K562 (cell line): ENCODE data around the gene GPR108. TPM values are rescaled to one million over a fixed set of nuclear protein-coding genes. Genes with fewer than 3 reads are reported as not detected.

Experiments
- ARID2 ChIP-seq: fragments of 450-650 bp; IDR thresholded peaks from 2 replicates; pipeline ENCODE4 v1.6.1; 2017; ENCODE audit warnings: antibody characterized with exemption, mild to moderate bottlenecking
- CC2D1A ChIP-seq: fragments of 450-650 bp; IDR thresholded peaks from 2 replicates; pipeline ENCODE4 v1.6.1; 2017; ENCODE audit warnings: mild to moderate bottlenecking
- CHD4 ChIP-seq: fragments of 200-600 bp; sonication (generic); IDR thresholded peaks from 3 replicates; pipeline ENCODE4 v1.6.1; 2012; ENCODE audit warnings: low read depth, mild to moderate bottlenecking, mixed read lengths, low read length, inconsistent platforms; ENCODE audit not compliant: insufficient read depth, insufficient replicate concordance, poor library complexity, severe bottlenecking
- EGR1 ChIP-seq: fragments of 450-650 bp; conservative IDR thresholded peaks from 2 replicates; pipeline ENCODE4 v1.6.1; 2017; ENCODE audit warnings: mild to moderate bottlenecking
- ETV6 ChIP-seq, 3 experiments: fragments of 150-350 bp in 1 of 3; sonication (generic) in 1 of 3; formaldehyde crosslinking in 1 of 3; IDR thresholded peaks; 2 replicates each; pipeline versions ENCODE4 v1.6.1 to v1.8.0; 2014 to 2022; ENCODE audit warnings: borderline replicate concordance in 2 of 3, low read depth in 2 of 3, antibody characterized with exemption in 1 of 3, low read length in 1 of 3, mild to moderate bottlenecking in 1 of 3, missing genetic modification reagents in 1 of 3
- FOXJ3 ChIP-seq: sonication (generic); formaldehyde crosslinking; IDR thresholded peaks from 2 replicates; pipeline ENCODE4 v1.4.0; 2020; ENCODE audit warnings: mild to moderate bottlenecking, missing genetic modification reagents
- FOXK1 ChIP-seq: sonication (generic); formaldehyde crosslinking; IDR thresholded peaks from 2 replicates; pipeline ENCODE4 v1.8.0; 2022; ENCODE audit warnings: missing genetic modification reagents, mild to moderate bottlenecking, borderline replicate concordance
- GABPA ChIP-seq: fragments of 200-800 bp; sonication (Bioruptor generic); conservative IDR thresholded peaks from 2 replicates; pipeline ENCODE4 v1.6.1; 2016; ENCODE audit warnings: low read depth, missing genetic modification characterization, missing compliant biosample characterization
- ILK ChIP-seq: fragments of 450-650 bp; IDR thresholded peaks from 2 replicates; pipeline ENCODE4 v1.6.1; 2016; ENCODE audit warnings: missing genetic modification characterization, low read depth, mild to moderate bottlenecking, missing compliant biosample characterization, moderate library complexity, borderline replicate concordance
- IRF9 ChIP-seq: fragments of 450-650 bp; IDR thresholded peaks from 2 replicates; pipeline ENCODE4 v1.6.1; 2016; ENCODE audit warnings: missing biosample characterization, missing genetic modification characterization
- JUN ChIP-seq, 2 experiments: sonication (generic) in 1 of 2; formaldehyde crosslinking in 1 of 2; IDR thresholded peaks; 2 replicates each; pipeline versions ENCODE4 v1.6.1 to v1.8.0; 2012 to 2022; ENCODE audit warnings: borderline replicate concordance in 2 of 2, mild to moderate bottlenecking in 2 of 2, improper control_type of control experiment in 1 of 2, low read depth in 1 of 2, low read length in 1 of 2, missing genetic modification reagents in 1 of 2
- MYNN ChIP-seq, 2 experiments: sonication (generic); formaldehyde crosslinking in 1 of 2; IDR thresholded peaks; 2 replicates each; pipeline versions ENCODE4 v1.5.0 to v1.6.1; 2016 to 2020; ENCODE audit warnings: antibody characterized with exemption in 1 of 2, missing genetic modification reagents in 1 of 2
- NFIX ChIP-seq: fragments of 250-450 bp; sonication (Bioruptor Pico); IDR thresholded peaks from 2 replicates; pipeline ENCODE4 v1.4.0; 2020; ENCODE audit warnings: low read depth, mild to moderate bottlenecking, moderate library complexity
- NR4A1 ChIP-seq, 2 experiments: fragments of 250-450 bp in 1 of 2; fragments of 450-650 bp in 1 of 2; sonication (Bioruptor Pico) in 1 of 2; IDR thresholded peaks; 2 replicates each; pipeline versions ENCODE4 v1.4.0 to v1.6.1; 2016 to 2020; ENCODE audit warnings: mild to moderate bottlenecking in 2 of 2, missing compliant biosample characterization in 1 of 2, missing genetic modification characterization in 1 of 2, moderate library complexity in 1 of 2
- PCBP1 ChIP-seq: fragments of 200-400 bp; formaldehyde crosslinking; IDR thresholded peaks from 2 replicates; pipeline ENCODE4 v1.6.1; 2018; ENCODE audit warnings: mild to moderate bottlenecking, low read depth, low read length; ENCODE audit not compliant: poor library complexity, severe bottlenecking
- RBM17 ChIP-seq: fragments of 200-400 bp; formaldehyde crosslinking; IDR thresholded peaks from 2 replicates; pipeline ENCODE4 v1.6.1; 2017; ENCODE audit warnings: low read depth, mild to moderate bottlenecking, low read length, borderline replicate concordance
- RBM22 ChIP-seq: fragments of 200-400 bp; formaldehyde crosslinking; IDR thresholded peaks from 2 replicates; pipeline ENCODE4 v1.6.1; 2018; ENCODE audit warnings: low read length, low read depth; ENCODE audit not compliant: poor library complexity, severe bottlenecking
- SIN3A ChIP-seq, 2 experiments: fragments of 150-350 bp in 1 of 2; IDR thresholded peaks; 2 replicates each; pipeline ENCODE4 v1.6.1; 2011 to 2016; ENCODE audit warnings: borderline replicate concordance in 2 of 2, low read depth in 2 of 2, low read length in 2 of 2, mild to moderate bottlenecking in 2 of 2, moderate library complexity in 2 of 2; ENCODE audit not compliant: control insufficient read depth in 1 of 2
- TAF15 ChIP-seq: fragments of 200-400 bp; formaldehyde crosslinking; IDR thresholded peaks from 2 replicates; pipeline ENCODE4 v1.6.1; 2017; ENCODE audit warnings: mild to moderate bottlenecking, low read depth, low read length, moderate library complexity
- TARDBP ChIP-seq: fragments of 450-650 bp; IDR thresholded peaks from 2 replicates; pipeline ENCODE4 v1.6.1; 2016
- YBX1 ChIP-seq: fragments of 450-650 bp; IDR thresholded peaks from 2 replicates; pipeline ENCODE4 v1.7.1; 2016; ENCODE audit warnings: mild to moderate bottlenecking
- ZC3H4 ChIP-seq: sonication (generic); formaldehyde crosslinking; IDR thresholded peaks from 2 replicates; pipeline ENCODE4 v1.9.0; 2021; ENCODE audit warnings: missing genetic modification reagents, borderline replicate concordance
- ZNF324 ChIP-seq: fragments of 250-450 bp; sonication (Bioruptor Pico); IDR thresholded peaks from 2 replicates; pipeline ENCODE4 v1.4.0; 2020; ENCODE audit warnings: mild to moderate bottlenecking
- ZNF583 ChIP-seq: fragments of 250-450 bp; sonication (Bioruptor Pico); IDR thresholded peaks from 2 replicates; pipeline ENCODE4 v1.4.0; 2020
- ZNF644 ChIP-seq: fragments of 200-800 bp; sonication (Bioruptor generic); IDR thresholded peaks from 2 replicates; pipeline ENCODE4 v1.6.1; 2016; ENCODE audit warnings: low read depth, missing genetic modification characterization, missing compliant biosample characterization
- polyA plus RNA-seq, 8 experiments: library from polyadenylated mRNA; depleted of rRNA in 4 of 8; stranded (reverse) in 5 of 8; unstranded in 3 of 8; fragments of >200 nt; fragmentation: Nextera tagmentation in 2 of 8; fragmentation: Illumina TruSeq in 1 of 8; extraction: Ambion mirVana in 2 of 8; extraction: Trizol in 1 of 8; gene quantifications; 2 replicates each; pipeline versions ENCODE4 v1.2.1 to v1.2.3, GENCODE V29; 2011 to 2014; ENCODE audit warnings: inconsistent platforms in 1 of 8, missing spikeins in 1 of 8
- total RNA-seq, 7 experiments: library from RNA; depleted of rRNA in 6 of 7; stranded (reverse); fragments of >200 nt in 6 of 7; fragmentation: Illumina TruSeq in 2 of 7; extraction: Trizol in 2 of 7; gene quantifications; 2 replicates each; pipeline versions ENCODE4 v1.2.1 to v1.2.3, GENCODE V29; 2011 to 2021; ENCODE audit warnings: low replicate concordance in 1 of 7

The GPR108 gene
- total and polyA plus RNA-seq, 9 of the 15 experiments (the other 6 are each of a cell fraction or from before 2014, with no cell fraction given), result 2.4 to 33.2 (median 24.4) TPM

GRCh38 chr19:6739883-6740588 is 2.7 kb upstream of the GPR108 start (continued):
- TF ChIP-seq JUN (IDR thresholded peaks at IDR 0.05; ENCODE audit: borderline replicate concordance, low read depth, low read length) (no peak), JUN (CRISPR knock-in tag; IDR thresholded peaks at IDR 0.05; ENCODE audit: borderline replicate concordance) (no peak), ZNF644 (tag) (no peak), TARDBP (no peak), TAF15 (no peak), CHD4 (no peak), ILK (tag) (no peak), MYNN (IDR thresholded peaks at IDR 0.05) (no peak), MYNN (CRISPR knock-in tag; IDR thresholded peaks at IDR 0.05) (no peak), ZC3H4 (no peak), CC2D1A (no peak), EGR1 (peak; percentile 52), ZNF324 (no peak), ETV6 (IDR thresholded peaks at IDR 0.05; ENCODE audit: borderline replicate concordance in 1 of 2, low read depth in 2 of 2, low read length in 1 of 2) (no peak), ETV6 (CRISPR knock-in tag; IDR thresholded peaks at IDR 0.05; ENCODE audit: borderline replicate concordance) (no peak), RBM22 (no peak), FOXK1 (CRISPR knock-in tag) (no peak), IRF9 (tag) (no peak), PCBP1 (peak; percentile 63), NFIX (CRISPR knock-in tag) (no peak), ARID2 (no peak), FOXJ3 (no peak), RBM17 (no peak), YBX1 (no peak), NR4A1 (CRISPR knock-in tag; IDR thresholded peaks at IDR 0.05) (no peak), NR4A1 (tag; IDR thresholded peaks at IDR 0.05) (no peak), GABPA (tag) (no peak), ZNF583 (CRISPR knock-in tag) (no peak), SIN3A (IDR thresholded peaks at IDR 0.05; ENCODE audit: borderline replicate concordance in 2 of 2, control insufficient read depth in 1 of 2, low read depth in 2 of 2, low read length in 2 of 2) (peak in 1 of 2 experiments; percentile 60; a peak in 2 of 4 replicates)
